IMR-90 (cell line): Measurements from ENCODE around the gene UBE3C.

Experiments
- BHLHE40 ChIP-seq: fragments of 150-350 bp; IDR thresholded peaks from 2 replicates; pipeline ENCODE4 v1.6.1; 2016; ENCODE audit warnings: mild to moderate bottlenecking, low read depth, low read length
- CTCF ChIP-seq: conservative IDR thresholded peaks from 2 replicates; pipeline ENCODE4 v1.5.1; 2012; ENCODE audit warnings: mild to moderate bottlenecking, low read depth, low read length, improper control_type of control experiment
- FOS ChIP-seq: fragments of 150-350 bp; IDR thresholded peaks from 2 replicates; pipeline ENCODE4 v1.6.1; 2016; ENCODE audit warnings: low read depth, low read length
- MAFK ChIP-seq: IDR thresholded peaks from 2 replicates; pipeline ENCODE4 v1.6.1; 2012; ENCODE audit warnings: low read depth, low read length, improper control_type of control experiment
- MXI1 ChIP-seq: IDR thresholded peaks from 2 replicates; pipeline ENCODE4 v1.6.1; 2012; ENCODE audit warnings: low read depth, mild to moderate bottlenecking, low read length, moderate library complexity, borderline replicate concordance
- POLR2A ChIP-seq: IDR thresholded peaks from 2 replicates; pipeline ENCODE4 v1.6.1; 2012; ENCODE audit warnings: mild to moderate bottlenecking, low read depth, low read length
- RAD21 ChIP-seq: IDR thresholded peaks from 2 replicates; pipeline ENCODE4 v1.6.1; 2012; ENCODE audit warnings: low read length, improper control_type of control experiment
- RFX5 ChIP-seq: IDR thresholded peaks from 2 replicates; pipeline ENCODE4 v1.8.0; 2012; ENCODE audit warnings: low read depth, mild to moderate bottlenecking, low read length, moderate library complexity
- USF2 ChIP-seq: fragments of 150-350 bp; IDR thresholded peaks from 2 replicates; pipeline ENCODE4 v1.6.1; 2017; ENCODE audit warnings: mild to moderate bottlenecking, antibody characterized with exemption, low read length, low read depth

- TF ChIP-seq POLR2A (no peak), CTCF (no peak), RFX5 (no peak), MAFK (no peak), MXI1 (no peak), BHLHE40 (no peak), USF2 (no peak), RAD21 (no peak), FOS (no peak)
Observed at GRCh38 chr7:157278791-157279724, 140.3 kb downstream of the UBE3C start.
